ENCODE measurements around the gene INPP4B. TPM values are rescaled to one million over a fixed set of nuclear protein-coding genes. Genes with fewer than 3 reads are reported as not detected.

Gene INPP4B
- total RNA-seq, 1 donor from 2014 or later: 12.0 TPM

DNA sequence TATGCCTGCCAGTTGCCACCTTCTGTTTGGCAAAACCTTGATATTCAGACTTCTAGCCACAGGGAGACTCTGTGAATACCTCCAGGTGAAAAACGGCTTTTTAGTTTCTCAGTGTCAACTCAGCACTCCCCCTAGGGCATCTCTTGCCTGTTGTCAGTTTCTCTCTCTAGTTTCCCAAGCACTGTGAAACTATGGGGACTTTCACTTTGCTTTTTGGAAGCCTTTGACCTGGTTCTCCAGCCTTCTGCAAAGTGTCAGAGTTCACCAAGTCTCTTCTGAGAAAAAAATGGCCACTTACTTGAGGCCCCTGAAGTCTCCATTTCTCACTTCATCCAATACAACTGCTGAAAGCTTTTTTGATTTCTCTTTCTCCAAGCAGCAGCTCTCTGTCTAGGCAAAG, 521.5 kb downstream of the INPP4B start:
- TF ChIP-seq CTCF (conservative IDR thresholded peaks at IDR 0.05; ENCODE audit: low read depth, low read length): no peak
- H3K4me3 ChIP-seq (ENCODE audit: low read depth, low read length): no peak overlapping the region
- DNase-seq (ENCODE audit: low read depth): no peak

- no peak overlapping the region for H3K4me3 ChIP-seq (ENCODE audit: low read depth, low read length)
- no peak for TF ChIP-seq CTCF (conservative IDR thresholded peaks at IDR 0.05; ENCODE audit: low read depth, low read length)
- no peak for DNase-seq (ENCODE audit: low read depth)
Observed at GRCh38 chr4:142322996-142323395, 523.1 kb downstream of the INPP4B start.

- H3K4me3 ChIP-seq (ENCODE audit: low read depth, low read length): no peak overlapping the region
- no peak for DNase-seq (ENCODE audit: low read depth)
- TF ChIP-seq CTCF (conservative IDR thresholded peaks at IDR 0.05; ENCODE audit: low read depth, low read length): no peak
Observed at GRCh38 chr4:142318280-142318679, 527.8 kb downstream of the INPP4B start.

DNA sequence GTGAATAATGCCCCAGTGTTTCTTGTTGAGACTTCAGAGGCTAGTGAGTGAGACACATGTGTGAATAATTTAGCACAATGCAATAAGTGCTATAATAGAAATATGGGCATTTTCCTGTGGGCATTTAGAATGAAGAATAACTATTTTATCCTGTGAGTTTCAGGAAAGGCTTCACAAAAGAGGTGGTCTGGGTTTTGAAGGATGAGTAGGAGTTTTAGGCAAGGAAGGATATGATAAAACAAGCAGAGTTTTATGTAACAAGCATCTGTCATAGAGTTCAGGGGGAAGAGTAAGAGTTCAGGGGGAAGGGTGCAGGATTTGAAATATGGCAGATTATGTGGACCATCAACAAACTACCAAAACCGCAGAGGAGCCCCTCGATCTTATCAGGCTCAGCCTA, 529.2 kb downstream of the INPP4B start:
- DNase-seq (ENCODE audit: low read depth): no peak
- H3K4me3 ChIP-seq (ENCODE audit: low read depth, low read length): no peak overlapping the region
- TF ChIP-seq CTCF (conservative IDR thresholded peaks at IDR 0.05; ENCODE audit: low read depth, low read length): no peak

DNA sequence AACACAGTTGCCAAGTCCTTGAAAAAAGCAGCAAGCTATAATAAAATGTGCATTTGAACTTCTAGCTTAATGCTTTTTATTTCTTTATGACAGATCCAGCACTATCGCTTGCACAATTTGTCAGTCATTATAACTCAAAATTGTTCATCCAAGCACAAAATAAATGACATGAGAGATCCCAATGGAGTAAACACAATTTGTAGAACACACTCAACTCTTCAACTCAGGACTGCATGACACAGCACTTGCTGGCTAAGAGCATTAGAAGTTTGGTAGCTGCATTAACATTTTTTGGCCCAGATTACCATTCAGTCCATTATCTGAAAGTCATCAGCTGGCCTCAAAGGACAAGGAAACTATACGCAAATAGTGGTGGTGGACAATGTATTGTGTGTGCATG, 530.1 kb downstream of the INPP4B start:
- no peak for DNase-seq (ENCODE audit: low read depth)
- H3K4me3 ChIP-seq (ENCODE audit: low read depth, low read length): no peak overlapping the region
- TF ChIP-seq CTCF (conservative IDR thresholded peaks at IDR 0.05; ENCODE audit: low read depth, low read length): no peak

DNA sequence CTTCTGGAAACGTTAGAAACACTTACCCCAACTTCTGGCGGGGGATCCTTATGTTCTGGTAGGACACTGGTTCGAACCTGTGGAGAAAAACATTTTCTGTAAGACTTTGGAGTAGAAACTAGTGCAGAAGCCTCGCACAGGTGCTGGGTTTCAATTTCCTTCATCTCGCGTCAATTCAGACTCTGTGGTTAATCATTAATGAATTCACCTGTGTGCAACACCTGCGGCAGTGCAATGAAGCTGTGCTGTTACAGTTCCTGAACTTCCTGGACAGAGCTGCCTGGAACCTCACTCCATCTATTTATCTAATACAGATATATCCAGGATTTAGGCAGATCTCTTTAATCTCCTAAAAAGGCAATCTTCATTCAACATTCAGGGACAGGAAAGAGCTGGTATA, 531.4 kb downstream of the INPP4B start:
- no peak for TF ChIP-seq CTCF (conservative IDR thresholded peaks at IDR 0.05; ENCODE audit: low read depth, low read length)
- no peak overlapping the region for H3K4me3 ChIP-seq (ENCODE audit: low read depth, low read length)
- DNase-seq (ENCODE audit: low read depth): no peak

GRCh38 chr4:142314247-142314646, 531.9 kb downstream of the INPP4B start:
- DNase-seq (ENCODE audit: low read depth): no peak
- TF ChIP-seq CTCF (conservative IDR thresholded peaks at IDR 0.05; ENCODE audit: low read depth, low read length): no peak
- no peak overlapping the region for H3K4me3 ChIP-seq (ENCODE audit: low read depth, low read length)

Data from epithelial cell of proximal tubule (primary cell).